Neural cell (in vitro differentiated cells): ENCODE data around the gene CASKIN1. TPM values are rescaled to one million over a fixed set of nuclear protein-coding genes. Genes with fewer than 3 reads are reported as not detected.

Experiments
- H2AFZ ChIP-seq: fragments of 200-600, 300-800 bp; sonication (generic), shearing (Covaris generic); 2 replicates; pipeline ENCODE4 v1.6.0; 2014; ENCODE audit warnings: low read depth, mild to moderate bottlenecking, antibody characterized with exemption, low read length, moderate library complexity
- H3F3A ChIP-seq: fragments of 200-600 bp; shearing (Covaris generic); 2 replicates; pipeline ENCODE4 v1.6.1; 2016; ENCODE audit warnings: mild to moderate bottlenecking, moderate library complexity, mixed read lengths, antibody characterized with exemption, low read length; ENCODE audit not compliant: insufficient read depth, poor library complexity, severe bottlenecking
- H3K27ac ChIP-seq: fragments of 200-600, 300-800 bp; sonication (generic), shearing (Covaris generic); 2 replicates; pipeline ENCODE4 v1.5.1; 2014; ENCODE audit warnings: mild to moderate bottlenecking, low read length, moderate library complexity
- H3K27me3 ChIP-seq: fragments of 300-800, 200-600 bp; sonication (generic), shearing (Covaris generic); 2 replicates; pipeline ENCODE4 v1.6.0; 2014; ENCODE audit warnings: mild to moderate bottlenecking, low read depth, low read length, moderate library complexity; ENCODE audit not compliant: insufficient read depth
- H3K36me3 ChIP-seq: fragments of 300-800, 200-600 bp; sonication (generic), shearing (Covaris generic); 2 replicates; pipeline ENCODE4 v1.5.1; 2014; ENCODE audit warnings: mild to moderate bottlenecking, antibody characterized with exemption, low read length, moderate library complexity; ENCODE audit not compliant: insufficient read depth
- H3K4me2 ChIP-seq: fragments of 300-800, 200-600 bp; sonication (generic), shearing (Covaris generic); 2 replicates; pipeline ENCODE4 v1.6.0; 2014; ENCODE audit warnings: mild to moderate bottlenecking, low read length
- H3K4me3 ChIP-seq: fragments of 300-800, 200-600 bp; sonication (generic), shearing (Covaris generic); 2 replicates; pipeline ENCODE4 v1.5.1; 2014; ENCODE audit warnings: mild to moderate bottlenecking, low read length, moderate library complexity
- H3K79me2 ChIP-seq: fragments of 200-600 bp; shearing (Covaris generic); replicated peaks from 2 replicates; pipeline ENCODE4 v1.6.0; 2014; ENCODE audit warnings: mild to moderate bottlenecking, low read length, moderate library complexity; ENCODE audit not compliant: insufficient read depth
- H3K9ac ChIP-seq: fragments of 300-800, 200-600 bp; sonication (generic), shearing (Covaris generic); 2 replicates; pipeline ENCODE4 v1.6.1; 2016; ENCODE audit warnings: mild to moderate bottlenecking, low read length, mixed read lengths
- H3K9me2 ChIP-seq: fragments of 200-600 bp; shearing (Covaris generic); 2 replicates; pipeline ENCODE4 v1.6.1; 2016; ENCODE audit warnings: mild to moderate bottlenecking, low read length, mixed read lengths; ENCODE audit not compliant: insufficient read depth
- H3K9me3 ChIP-seq: fragments of 200-600, 300-800 bp; sonication (generic), shearing (Covaris generic); 2 replicates; pipeline ENCODE4 v1.6.1; 2016; ENCODE audit warnings: mild to moderate bottlenecking, mixed run types, low read length, moderate library complexity, mixed read lengths
- H4K20me1 ChIP-seq: fragments of 200-600 bp; shearing (Covaris generic); 2 replicates; pipeline ENCODE4 v1.6.1; 2016; ENCODE audit warnings: mild to moderate bottlenecking, mixed run types; ENCODE audit not compliant: insufficient read depth
- EP300 ChIP-seq: fragments of 450-650 bp; conservative IDR thresholded peaks from 2 replicates; pipeline ENCODE4 v1.6.1; 2014; ENCODE audit warnings: antibody characterized with exemption, mild to moderate bottlenecking, moderate library complexity; ENCODE audit not compliant: poor library complexity, severe bottlenecking
- EZH2 ChIP-seq: fragments of 200-600, 300-800 bp; shearing (Covaris generic), sonication (generic); IDR thresholded peaks from 2 replicates; pipeline ENCODE4 v1.6.1; 2014; ENCODE audit warnings: antibody characterized with exemption, low read length, borderline replicate concordance, mild to moderate bottlenecking; ENCODE audit not compliant: insufficient read depth, poor library complexity, severe bottlenecking
- MXI1 ChIP-seq: fragments of 450-650 bp; conservative IDR thresholded peaks from 2 replicates; pipeline ENCODE4 v1.6.1; 2014; ENCODE audit warnings: antibody characterized with exemption, mild to moderate bottlenecking; ENCODE audit not compliant: poor library complexity, severe bottlenecking
- POLR2AphosphoS5 ChIP-seq: IDR thresholded peaks from 2 replicates; pipeline ENCODE4 v1.6.1; 2012
- RAD21 ChIP-seq: fragments of 450-650 bp; conservative IDR thresholded peaks from 2 replicates; pipeline ENCODE4 v1.6.1; 2014; ENCODE audit warnings: antibody characterized with exemption, mild to moderate bottlenecking, moderate library complexity
- SMC3 ChIP-seq: fragments of 450-650 bp; conservative IDR thresholded peaks from 2 replicates; pipeline ENCODE4 v1.6.1; 2014; ENCODE audit warnings: antibody characterized with exemption, mild to moderate bottlenecking, moderate library complexity; ENCODE audit not compliant: poor library complexity
- TAF1 ChIP-seq: IDR thresholded peaks from 2 replicates; pipeline ENCODE4 v1.6.1; 2012; ENCODE audit warnings: low read depth
- polyA plus RNA-seq: library from polyadenylated mRNA; depleted of rRNA; stranded (reverse); fragments of >200 nt; gene quantifications from 2 replicates; pipeline ENCODE4 v1.2.3, GENCODE V29; 2014
- TF ChIP-seq, protein P1 (sequence below): fragments of 450-650 bp; IDR thresholded peaks from 2 replicates; pipeline ENCODE4 v1.5.1; 2014; ENCODE audit warnings: antibody characterized with exemption, mild to moderate bottlenecking, moderate library complexity; ENCODE audit not compliant: poor library complexity, severe bottlenecking
- TF ChIP-seq, protein P2 (sequence below): IDR thresholded peaks from 2 replicates; pipeline ENCODE4 v1.6.1; 2012; ENCODE audit warnings: borderline replicate concordance

CASKIN1 gene
- polyA plus RNA-seq, 1 donor from 2014 or later = 10.3 TPM

DNA sequence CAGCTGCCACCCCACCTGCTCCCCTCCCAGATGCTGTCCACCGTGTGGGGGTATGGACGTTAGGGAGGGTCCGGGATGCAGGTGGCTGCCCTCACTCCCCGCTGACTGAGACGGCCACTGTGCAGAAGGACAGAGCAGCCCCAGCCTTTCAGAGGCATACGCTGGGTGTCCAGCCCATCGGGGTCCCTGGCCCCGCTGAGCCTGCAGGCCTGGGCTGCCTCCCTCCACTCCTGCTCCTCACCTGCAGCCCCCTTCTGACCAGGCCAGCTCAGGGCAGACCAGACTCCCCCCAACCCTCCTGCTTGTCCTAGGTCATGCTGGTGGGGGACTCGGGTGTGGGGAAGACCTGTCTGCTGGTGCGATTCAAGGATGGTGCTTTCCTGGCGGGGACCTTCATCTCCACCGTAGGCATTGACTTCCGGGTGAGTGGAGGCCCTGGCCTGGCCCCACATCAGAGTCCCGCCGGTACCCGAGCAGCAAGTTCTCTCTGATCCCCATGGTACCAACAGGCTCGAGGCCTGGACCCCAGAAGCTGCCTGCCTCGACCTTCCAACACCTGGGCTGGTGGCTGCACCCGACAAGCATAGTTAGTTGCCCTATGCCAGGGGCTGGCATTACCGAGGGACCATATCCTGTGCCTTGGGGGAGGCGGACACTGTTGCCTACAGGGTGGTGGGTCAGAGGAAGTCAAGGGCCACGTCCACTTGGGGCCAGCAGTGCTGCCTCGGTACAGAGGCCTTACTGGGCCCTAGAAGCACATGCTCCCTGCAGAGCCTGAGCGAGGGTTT lies 46.6 kb downstream of the CASKIN1 start:
- H3K27me3 ChIP-seq = peaks cover 16% of the 10 kb centered on the region
- H3K79me2 ChIP-seq = peaks cover 19% of the 10 kb centered on the region
- TF ChIP-seq, protein P1, sequence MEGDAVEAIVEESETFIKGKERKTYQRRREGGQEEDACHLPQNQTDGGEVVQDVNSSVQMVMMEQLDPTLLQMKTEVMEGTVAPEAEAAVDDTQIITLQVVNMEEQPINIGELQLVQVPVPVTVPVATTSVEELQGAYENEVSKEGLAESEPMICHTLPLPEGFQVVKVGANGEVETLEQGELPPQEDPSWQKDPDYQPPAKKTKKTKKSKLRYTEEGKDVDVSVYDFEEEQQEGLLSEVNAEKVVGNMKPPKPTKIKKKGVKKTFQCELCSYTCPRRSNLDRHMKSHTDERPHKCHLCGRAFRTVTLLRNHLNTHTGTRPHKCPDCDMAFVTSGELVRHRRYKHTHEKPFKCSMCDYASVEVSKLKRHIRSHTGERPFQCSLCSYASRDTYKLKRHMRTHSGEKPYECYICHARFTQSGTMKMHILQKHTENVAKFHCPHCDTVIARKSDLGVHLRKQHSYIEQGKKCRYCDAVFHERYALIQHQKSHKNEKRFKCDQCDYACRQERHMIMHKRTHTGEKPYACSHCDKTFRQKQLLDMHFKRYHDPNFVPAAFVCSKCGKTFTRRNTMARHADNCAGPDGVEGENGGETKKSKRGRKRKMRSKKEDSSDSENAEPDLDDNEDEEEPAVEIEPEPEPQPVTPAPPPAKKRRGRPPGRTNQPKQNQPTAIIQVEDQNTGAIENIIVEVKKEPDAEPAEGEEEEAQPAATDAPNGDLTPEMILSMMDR = no peak
- TF ChIP-seq EP300 = no peak
- TF ChIP-seq, protein P2, sequence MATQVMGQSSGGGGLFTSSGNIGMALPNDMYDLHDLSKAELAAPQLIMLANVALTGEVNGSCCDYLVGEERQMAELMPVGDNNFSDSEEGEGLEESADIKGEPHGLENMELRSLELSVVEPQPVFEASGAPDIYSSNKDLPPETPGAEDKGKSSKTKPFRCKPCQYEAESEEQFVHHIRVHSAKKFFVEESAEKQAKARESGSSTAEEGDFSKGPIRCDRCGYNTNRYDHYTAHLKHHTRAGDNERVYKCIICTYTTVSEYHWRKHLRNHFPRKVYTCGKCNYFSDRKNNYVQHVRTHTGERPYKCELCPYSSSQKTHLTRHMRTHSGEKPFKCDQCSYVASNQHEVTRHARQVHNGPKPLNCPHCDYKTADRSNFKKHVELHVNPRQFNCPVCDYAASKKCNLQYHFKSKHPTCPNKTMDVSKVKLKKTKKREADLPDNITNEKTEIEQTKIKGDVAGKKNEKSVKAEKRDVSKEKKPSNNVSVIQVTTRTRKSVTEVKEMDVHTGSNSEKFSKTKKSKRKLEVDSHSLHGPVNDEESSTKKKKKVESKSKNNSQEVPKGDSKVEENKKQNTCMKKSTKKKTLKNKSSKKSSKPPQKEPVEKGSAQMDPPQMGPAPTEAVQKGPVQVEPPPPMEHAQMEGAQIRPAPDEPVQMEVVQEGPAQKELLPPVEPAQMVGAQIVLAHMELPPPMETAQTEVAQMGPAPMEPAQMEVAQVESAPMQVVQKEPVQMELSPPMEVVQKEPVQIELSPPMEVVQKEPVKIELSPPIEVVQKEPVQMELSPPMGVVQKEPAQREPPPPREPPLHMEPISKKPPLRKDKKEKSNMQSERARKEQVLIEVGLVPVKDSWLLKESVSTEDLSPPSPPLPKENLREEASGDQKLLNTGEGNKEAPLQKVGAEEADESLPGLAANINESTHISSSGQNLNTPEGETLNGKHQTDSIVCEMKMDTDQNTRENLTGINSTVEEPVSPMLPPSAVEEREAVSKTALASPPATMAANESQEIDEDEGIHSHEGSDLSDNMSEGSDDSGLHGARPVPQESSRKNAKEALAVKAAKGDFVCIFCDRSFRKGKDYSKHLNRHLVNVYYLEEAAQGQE = no peak
- no peak for TF ChIP-seq EZH2
- H3K9me3 ChIP-seq = no peaks in the 10 kb centered on the region
- no peaks in the 10 kb centered on the region for H3K36me3 ChIP-seq
- no peak overlapping the region for H3K4me2 ChIP-seq
- no peaks in the 10 kb centered on the region for H3F3A ChIP-seq
- H4K20me1 ChIP-seq = peaks cover 11% of the 10 kb centered on the region
- H3K9me2 ChIP-seq = no peaks in the 10 kb centered on the region
- no peak overlapping the region for H3K27ac ChIP-seq
- H2AFZ ChIP-seq = no peak overlapping the region
- no peak overlapping the region for H3K4me3 ChIP-seq
- peak overlapping the region; percentile 12 for H3K9ac ChIP-seq

DNA sequence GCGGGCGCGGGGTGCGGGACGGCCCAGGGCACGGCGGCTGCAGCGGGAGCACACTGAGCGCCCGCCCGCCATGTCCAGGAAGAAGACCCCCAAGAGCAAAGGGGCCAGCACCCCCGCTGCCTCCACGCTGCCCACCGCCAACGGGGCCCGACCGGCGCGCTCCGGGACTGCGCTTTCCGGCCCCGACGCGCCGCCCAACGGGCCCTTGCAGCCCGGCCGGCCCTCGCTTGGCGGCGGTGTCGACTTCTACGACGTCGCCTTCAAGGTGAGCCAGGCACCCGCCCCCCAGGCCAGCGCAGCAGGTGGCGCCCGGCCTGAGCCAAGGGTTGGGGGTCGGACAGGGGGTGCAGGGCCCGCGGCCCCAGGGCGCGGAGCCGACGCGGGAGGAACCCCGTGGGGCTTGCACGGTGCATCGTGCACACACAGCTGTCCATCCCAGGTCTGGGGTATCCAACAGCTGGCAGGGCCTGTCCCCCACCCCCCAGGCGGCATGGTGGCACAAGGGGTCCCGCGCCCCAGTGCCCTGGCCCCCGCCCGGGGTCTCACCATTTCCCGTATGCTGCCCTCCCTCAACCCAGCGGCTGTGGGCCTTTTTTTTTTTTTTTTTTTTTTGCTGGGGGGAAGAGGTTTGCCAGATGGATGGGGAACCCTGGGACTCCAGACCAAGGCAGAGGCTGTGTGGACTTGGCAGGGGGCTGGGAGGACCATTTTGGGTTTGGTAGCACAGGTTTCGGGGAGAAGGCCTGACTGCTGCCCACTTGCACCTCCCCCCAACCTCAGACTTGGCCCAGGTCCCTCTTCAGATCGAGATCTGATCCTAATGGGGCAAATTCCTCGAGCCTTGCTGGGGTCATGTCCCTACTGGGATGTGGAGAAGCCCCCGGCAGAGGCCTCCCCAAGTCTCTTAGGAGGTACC lies 47.4 kb downstream of the CASKIN1 start:
- Histone ChIP-seq H3K9ac (peak overlapping the region; percentile 38), H3K36me3 (no peaks in the 10 kb centered on the region), H3K79me2 (peaks cover 11% of the 10 kb centered on the region), H4K20me1 (peaks cover 11% of the 10 kb centered on the region), H3K4me2 (no peak overlapping the region), H2AFZ (no peak overlapping the region), H3F3A (no peaks in the 10 kb centered on the region), H3K27me3 (peaks cover 16% of the 10 kb centered on the region), H3K4me3 (peak overlapping the region; percentile 57), H3K9me3 (no peaks in the 10 kb centered on the region), H3K9me2 (no peaks in the 10 kb centered on the region), H3K27ac (no peak overlapping the region)
- TF ChIP-seq, protein P1 = no peak
- TF ChIP-seq RAD21 (no peak), SMC3 (no peak), TAF1 (no peak), EZH2 (no peak), MXI1 (no peak), POLR2AphosphoS5 (no peak)
- TF ChIP-seq, protein P2 = no peak
